GM23338 (cell line): ENCODE data around the gene TNS4. TPM values are rescaled to one million over a fixed set of nuclear protein-coding genes. Genes with fewer than 3 reads are reported as not detected.

ENCODE experiments used
- ATAC-seq: fragments of 200-7000 bp; cut with Tn5 transposase; 3 replicates; pipeline ENCODE4 v1.9.1; 2020
- DNase-seq: peaks from one replicate; pipeline ENCODE4 v3.0.0-alpha.2; 2015; ENCODE audit warnings: low spot score
- H2AFZ ChIP-seq: fragments of 200-600 bp; sonication (generic); 2 replicates; pipeline ENCODE4 v1.8.0; 2016; ENCODE audit warnings: antibody characterized with exemption, mild to moderate bottlenecking, moderate library complexity
- H3F3A ChIP-seq: fragments of 200-600 bp; sonication (generic); replicated peaks from 2 replicates; pipeline ENCODE4 v1.8.0; 2017; ENCODE audit warnings: antibody characterized with exemption, mixed run types, low read depth
- H3K27ac ChIP-seq: fragments of 200-600 bp; sonication (generic); 2 replicates; pipeline ENCODE4 v1.6.1; 2016; ENCODE audit warnings: low read depth
- H3K27me3 ChIP-seq: fragments of 200-600 bp; sonication (generic); 2 replicates; pipeline ENCODE4 v1.8.0; 2016; ENCODE audit warnings: mild to moderate bottlenecking, mixed run types, moderate library complexity; ENCODE audit not compliant: insufficient read depth
- H3K36me3 ChIP-seq: fragments of 200-600 bp; sonication (generic); 2 replicates; pipeline ENCODE4 v1.8.0; 2016; ENCODE audit warnings: mild to moderate bottlenecking; ENCODE audit not compliant: insufficient read depth
- H3K4me1 ChIP-seq: fragments of 200-600 bp; sonication (generic); 2 replicates; pipeline ENCODE4 v1.8.0; 2016; ENCODE audit warnings: mild to moderate bottlenecking, moderate library complexity; ENCODE audit not compliant: insufficient read depth
- H3K4me2 ChIP-seq: fragments of 200-600 bp; sonication (generic); 2 replicates; pipeline ENCODE4 v1.7.1; 2017; ENCODE audit warnings: mixed run types
- H3K4me3 ChIP-seq: fragments of 200-600 bp; sonication (generic); 2 replicates; pipeline ENCODE4 v1.6.1; 2016; ENCODE audit warnings: mixed run types
- H3K79me2 ChIP-seq: fragments of 200-600 bp; sonication (generic); replicated peaks from 2 replicates; pipeline ENCODE4 v1.8.0; 2017; ENCODE audit warnings: mild to moderate bottlenecking; ENCODE audit not compliant: insufficient read depth
- H3K9me2 ChIP-seq: fragments of 200-600 bp; sonication (generic); 2 replicates; pipeline ENCODE4 v1.8.0; 2017; ENCODE audit not compliant: insufficient read depth
- H4K20me1 ChIP-seq: fragments of 200-600 bp; sonication (generic); replicated peaks from 2 replicates; pipeline ENCODE4 v1.8.0; 2017; ENCODE audit warnings: mild to moderate bottlenecking; ENCODE audit not compliant: insufficient read depth
- H3K27ac Mint-ChIP-seq: 2 replicates; pipeline ENCODE4 v1.8.0; 2020; ENCODE audit warnings: inconsistent platforms, mild to moderate bottlenecking, moderate library complexity, mixed read lengths
- H3K27me3 Mint-ChIP-seq: 3 replicates; pipeline ENCODE4 v1.8.0; 2022; ENCODE audit warnings: low read depth, mild to moderate bottlenecking, moderate library complexity, mixed read lengths, inconsistent platforms; ENCODE audit not compliant: insufficient read depth, poor library complexity
- H3K36me3 Mint-ChIP-seq: 3 replicates; pipeline ENCODE4 v1.8.0; 2021; ENCODE audit warnings: low read depth, mild to moderate bottlenecking, inconsistent platforms, moderate library complexity, mixed read lengths
- H3K4me1 Mint-ChIP-seq: 3 replicates; pipeline ENCODE4 v1.8.0; 2020; ENCODE audit warnings: mild to moderate bottlenecking, inconsistent platforms, mixed read lengths
- H3K4me3 Mint-ChIP-seq: 3 replicates; pipeline ENCODE4 v1.8.0; 2021; ENCODE audit warnings: moderate library complexity, mild to moderate bottlenecking, inconsistent platforms, mixed read lengths
- H3K9me3 Mint-ChIP-seq: 3 replicates; pipeline ENCODE4 v1.8.0; 2020; ENCODE audit warnings: moderate library complexity, mild to moderate bottlenecking, inconsistent platforms, mixed read lengths
- CREB1 ChIP-seq: fragments of 250-450 bp; sonication (Bioruptor Pico); IDR thresholded peaks from 2 replicates; pipeline ENCODE4 v1.5.0; 2020; ENCODE audit warnings: low read depth, mild to moderate bottlenecking, moderate library complexity
- JUNB ChIP-seq: IDR thresholded peaks from one replicate; pipeline ENCODE4 v1.6.1; 2016; ENCODE audit warnings: antibody characterized with exemption; ENCODE audit not compliant: unreplicated experiment
- NANOG ChIP-seq: IDR thresholded peaks from 2 replicates; pipeline ENCODE4 v1.6.1; 2016; ENCODE audit warnings: antibody characterized with exemption, borderline replicate concordance
- REST ChIP-seq: IDR thresholded peaks from one replicate; pipeline ENCODE4 v1.6.1; 2018; ENCODE audit warnings: antibody characterized with exemption; ENCODE audit not compliant: unreplicated experiment
- STAT1 ChIP-seq: IDR thresholded peaks from one replicate; pipeline ENCODE4 v1.6.1; 2016; ENCODE audit warnings: antibody characterized with exemption; ENCODE audit not compliant: unreplicated experiment
- ZNF114 ChIP-seq: fragments of 250-450 bp; sonication (Bioruptor Pico); IDR thresholded peaks from 2 replicates; pipeline ENCODE4 v1.5.0; 2020; ENCODE audit warnings: mild to moderate bottlenecking, moderate library complexity
- polyA plus RNA-seq: library from polyadenylated mRNA; unstranded; fragments of >200 nt; fragmentation: Nextera tagmentation; extraction: Ambion mirVana; gene quantifications from 2 replicates; pipeline ENCODE4 v1.2.1, GENCODE V29; 2016
- total RNA-seq: library from RNA; depleted of rRNA; stranded (reverse); fragments of >200 nt; shearing (Covaris generic); gene quantifications from 2 replicates; pipeline ENCODE4 v1.2.3, GENCODE V29; 2014
- TF ChIP-seq, protein P1 (sequence below), 2 experiments: fragments of 200-600 bp in 1 of 2; sonication (generic) in 1 of 2; conservative IDR thresholded peaks; 2 replicates each; pipeline versions ENCODE4 v1.5.1 to v1.6.1; 2016 to 2017; ENCODE audit warnings: antibody characterized with exemption in 2 of 2, low read depth in 2 of 2, mild to moderate bottlenecking in 2 of 2, moderate library complexity in 1 of 2
- TF ChIP-seq, protein P2 (sequence below): fragments of 250-450 bp; sonication (Bioruptor Pico); IDR thresholded peaks from 2 replicates; pipeline ENCODE4 v1.5.0; 2020; ENCODE audit warnings: mild to moderate bottlenecking, moderate library complexity

Gene TNS4
- total and polyA plus RNA-seq, 2 experiments from 2014 or later = 0.31 to 4.9 TPM

DNA sequence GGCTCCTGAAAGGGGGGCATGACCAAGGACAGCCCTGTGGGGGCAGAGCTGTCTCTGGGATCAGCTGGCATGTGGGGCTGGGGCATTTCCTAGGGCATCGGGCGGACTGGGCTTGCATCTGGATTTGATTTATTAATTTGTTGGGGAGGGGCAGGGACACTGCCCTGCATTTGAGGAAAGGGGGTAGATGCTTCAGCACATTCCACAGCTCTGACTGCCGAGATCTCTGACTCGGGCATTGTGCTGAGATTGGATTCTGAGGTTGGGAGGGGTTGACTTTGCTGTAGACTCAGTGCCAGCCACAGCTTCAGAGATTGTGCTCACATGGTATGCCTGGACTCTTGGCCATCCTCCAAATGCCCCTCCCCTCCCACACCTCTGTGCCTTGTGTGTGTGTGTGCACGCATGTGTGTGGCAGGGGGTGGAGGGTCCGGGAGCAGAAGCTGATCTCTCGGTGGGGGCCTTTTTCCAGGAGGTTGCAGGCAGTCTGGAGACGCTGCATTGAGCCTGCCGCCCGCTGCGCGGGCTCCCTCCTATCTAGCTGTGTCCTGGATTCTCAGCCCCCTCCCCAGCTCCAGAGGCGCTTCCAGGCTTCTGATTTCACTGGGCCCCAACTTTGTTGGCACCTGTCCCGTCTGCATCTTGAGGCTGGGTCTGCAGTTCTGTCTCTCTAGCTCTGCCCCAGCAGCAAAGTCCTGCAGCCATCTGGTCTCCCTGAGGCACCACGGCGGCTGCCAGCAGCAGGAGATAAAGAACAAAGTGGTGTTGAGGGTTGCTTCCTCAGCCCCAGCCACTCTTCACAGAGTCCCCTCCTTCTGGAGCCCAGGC lies 43.2 kb downstream of the TNS4 start:
- Histone ChIP-seq H3K27ac (peak overlapping the region; percentile 26; the same call in 1 of the 2 replicates), H3K4me1 (peaks cover 25% of the 10 kb centered on the region), H2AFZ (no peak overlapping the region), H3K79me2 (no peaks in the 10 kb centered on the region), H3K9me2 (no peaks in the 10 kb centered on the region), H3K36me3 (peaks cover under 1% of the 10 kb centered on the region; the same call in 1 of the 2 replicates), H3K4me3 (no peak overlapping the region), H4K20me1 (no peaks in the 10 kb centered on the region), H3K27me3 (no peaks in the 10 kb centered on the region), H3K4me2 (no peak overlapping the region), H3F3A (no peaks in the 10 kb centered on the region)
- TF ChIP-seq, protein P1, sequence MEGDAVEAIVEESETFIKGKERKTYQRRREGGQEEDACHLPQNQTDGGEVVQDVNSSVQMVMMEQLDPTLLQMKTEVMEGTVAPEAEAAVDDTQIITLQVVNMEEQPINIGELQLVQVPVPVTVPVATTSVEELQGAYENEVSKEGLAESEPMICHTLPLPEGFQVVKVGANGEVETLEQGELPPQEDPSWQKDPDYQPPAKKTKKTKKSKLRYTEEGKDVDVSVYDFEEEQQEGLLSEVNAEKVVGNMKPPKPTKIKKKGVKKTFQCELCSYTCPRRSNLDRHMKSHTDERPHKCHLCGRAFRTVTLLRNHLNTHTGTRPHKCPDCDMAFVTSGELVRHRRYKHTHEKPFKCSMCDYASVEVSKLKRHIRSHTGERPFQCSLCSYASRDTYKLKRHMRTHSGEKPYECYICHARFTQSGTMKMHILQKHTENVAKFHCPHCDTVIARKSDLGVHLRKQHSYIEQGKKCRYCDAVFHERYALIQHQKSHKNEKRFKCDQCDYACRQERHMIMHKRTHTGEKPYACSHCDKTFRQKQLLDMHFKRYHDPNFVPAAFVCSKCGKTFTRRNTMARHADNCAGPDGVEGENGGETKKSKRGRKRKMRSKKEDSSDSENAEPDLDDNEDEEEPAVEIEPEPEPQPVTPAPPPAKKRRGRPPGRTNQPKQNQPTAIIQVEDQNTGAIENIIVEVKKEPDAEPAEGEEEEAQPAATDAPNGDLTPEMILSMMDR (conservative IDR thresholded peaks at IDR 0.05; ENCODE audit: low read depth in 2 of 2) = no peak
- TF ChIP-seq REST = no peak
- Mint-ChIP-seq H3K27ac (peak overlapping the region; percentile 92), H3K4me1 (peaks cover 44% of the 10 kb centered on the region), H3K9me3 (no peaks in the 10 kb centered on the region), H3K4me3 (no peak overlapping the region), H3K36me3 (peaks cover 40% of the 10 kb centered on the region), H3K27me3 (peaks cover 21% of the 10 kb centered on the region)
- peak; percentile 20 for ATAC-seq
- no peak for DNase-seq

DNA sequence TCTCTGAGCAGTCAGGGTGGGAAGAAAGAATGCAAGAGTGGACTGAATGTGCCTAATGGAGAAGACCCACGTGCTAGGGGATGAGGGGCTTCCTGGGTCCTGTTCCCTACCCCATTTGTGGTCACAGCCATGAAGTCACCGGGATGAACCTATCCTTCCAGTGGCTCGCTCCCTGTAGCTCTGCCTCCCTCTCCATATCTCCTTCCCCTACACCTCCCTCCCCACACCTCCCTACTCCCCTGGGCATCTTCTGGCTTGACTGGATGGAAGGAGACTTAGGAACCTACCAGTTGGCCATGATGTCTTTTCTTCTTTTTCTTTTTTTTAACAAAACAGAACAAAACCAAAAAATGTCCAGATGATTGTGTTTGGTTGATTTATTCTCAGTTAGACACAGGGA lies 44.1 kb downstream of the TNS4 start:
- Mint-ChIP-seq H3K36me3 (peaks cover 48% of the 10 kb centered on the region), H3K4me1 (peaks cover 36% of the 10 kb centered on the region), H3K27me3 (peaks cover 19% of the 10 kb centered on the region), H3K27ac (no peak overlapping the region), H3K4me3 (no peak overlapping the region; the same call in 2 of the 3 replicates), H3K9me3 (no peaks in the 10 kb centered on the region)
- Histone ChIP-seq H3K4me1 (peaks cover 17% of the 10 kb centered on the region), H3F3A (no peaks in the 10 kb centered on the region), H3K27ac (no peak overlapping the region), H2AFZ (no peak overlapping the region), H3K9me2 (no peaks in the 10 kb centered on the region), H3K36me3 (peaks cover 7% of the 10 kb centered on the region; the same call in 1 of the 2 replicates), H4K20me1 (no peaks in the 10 kb centered on the region), H3K4me3 (no peak overlapping the region), H3K4me2 (no peak overlapping the region), H3K79me2 (no peaks in the 10 kb centered on the region), H3K27me3 (no peaks in the 10 kb centered on the region)
- ATAC-seq (no peak), DNase-seq (no peak)
- no peak for TF ChIP-seq JUNB
- TF ChIP-seq NANOG = no peak
- TF ChIP-seq, protein P2, sequence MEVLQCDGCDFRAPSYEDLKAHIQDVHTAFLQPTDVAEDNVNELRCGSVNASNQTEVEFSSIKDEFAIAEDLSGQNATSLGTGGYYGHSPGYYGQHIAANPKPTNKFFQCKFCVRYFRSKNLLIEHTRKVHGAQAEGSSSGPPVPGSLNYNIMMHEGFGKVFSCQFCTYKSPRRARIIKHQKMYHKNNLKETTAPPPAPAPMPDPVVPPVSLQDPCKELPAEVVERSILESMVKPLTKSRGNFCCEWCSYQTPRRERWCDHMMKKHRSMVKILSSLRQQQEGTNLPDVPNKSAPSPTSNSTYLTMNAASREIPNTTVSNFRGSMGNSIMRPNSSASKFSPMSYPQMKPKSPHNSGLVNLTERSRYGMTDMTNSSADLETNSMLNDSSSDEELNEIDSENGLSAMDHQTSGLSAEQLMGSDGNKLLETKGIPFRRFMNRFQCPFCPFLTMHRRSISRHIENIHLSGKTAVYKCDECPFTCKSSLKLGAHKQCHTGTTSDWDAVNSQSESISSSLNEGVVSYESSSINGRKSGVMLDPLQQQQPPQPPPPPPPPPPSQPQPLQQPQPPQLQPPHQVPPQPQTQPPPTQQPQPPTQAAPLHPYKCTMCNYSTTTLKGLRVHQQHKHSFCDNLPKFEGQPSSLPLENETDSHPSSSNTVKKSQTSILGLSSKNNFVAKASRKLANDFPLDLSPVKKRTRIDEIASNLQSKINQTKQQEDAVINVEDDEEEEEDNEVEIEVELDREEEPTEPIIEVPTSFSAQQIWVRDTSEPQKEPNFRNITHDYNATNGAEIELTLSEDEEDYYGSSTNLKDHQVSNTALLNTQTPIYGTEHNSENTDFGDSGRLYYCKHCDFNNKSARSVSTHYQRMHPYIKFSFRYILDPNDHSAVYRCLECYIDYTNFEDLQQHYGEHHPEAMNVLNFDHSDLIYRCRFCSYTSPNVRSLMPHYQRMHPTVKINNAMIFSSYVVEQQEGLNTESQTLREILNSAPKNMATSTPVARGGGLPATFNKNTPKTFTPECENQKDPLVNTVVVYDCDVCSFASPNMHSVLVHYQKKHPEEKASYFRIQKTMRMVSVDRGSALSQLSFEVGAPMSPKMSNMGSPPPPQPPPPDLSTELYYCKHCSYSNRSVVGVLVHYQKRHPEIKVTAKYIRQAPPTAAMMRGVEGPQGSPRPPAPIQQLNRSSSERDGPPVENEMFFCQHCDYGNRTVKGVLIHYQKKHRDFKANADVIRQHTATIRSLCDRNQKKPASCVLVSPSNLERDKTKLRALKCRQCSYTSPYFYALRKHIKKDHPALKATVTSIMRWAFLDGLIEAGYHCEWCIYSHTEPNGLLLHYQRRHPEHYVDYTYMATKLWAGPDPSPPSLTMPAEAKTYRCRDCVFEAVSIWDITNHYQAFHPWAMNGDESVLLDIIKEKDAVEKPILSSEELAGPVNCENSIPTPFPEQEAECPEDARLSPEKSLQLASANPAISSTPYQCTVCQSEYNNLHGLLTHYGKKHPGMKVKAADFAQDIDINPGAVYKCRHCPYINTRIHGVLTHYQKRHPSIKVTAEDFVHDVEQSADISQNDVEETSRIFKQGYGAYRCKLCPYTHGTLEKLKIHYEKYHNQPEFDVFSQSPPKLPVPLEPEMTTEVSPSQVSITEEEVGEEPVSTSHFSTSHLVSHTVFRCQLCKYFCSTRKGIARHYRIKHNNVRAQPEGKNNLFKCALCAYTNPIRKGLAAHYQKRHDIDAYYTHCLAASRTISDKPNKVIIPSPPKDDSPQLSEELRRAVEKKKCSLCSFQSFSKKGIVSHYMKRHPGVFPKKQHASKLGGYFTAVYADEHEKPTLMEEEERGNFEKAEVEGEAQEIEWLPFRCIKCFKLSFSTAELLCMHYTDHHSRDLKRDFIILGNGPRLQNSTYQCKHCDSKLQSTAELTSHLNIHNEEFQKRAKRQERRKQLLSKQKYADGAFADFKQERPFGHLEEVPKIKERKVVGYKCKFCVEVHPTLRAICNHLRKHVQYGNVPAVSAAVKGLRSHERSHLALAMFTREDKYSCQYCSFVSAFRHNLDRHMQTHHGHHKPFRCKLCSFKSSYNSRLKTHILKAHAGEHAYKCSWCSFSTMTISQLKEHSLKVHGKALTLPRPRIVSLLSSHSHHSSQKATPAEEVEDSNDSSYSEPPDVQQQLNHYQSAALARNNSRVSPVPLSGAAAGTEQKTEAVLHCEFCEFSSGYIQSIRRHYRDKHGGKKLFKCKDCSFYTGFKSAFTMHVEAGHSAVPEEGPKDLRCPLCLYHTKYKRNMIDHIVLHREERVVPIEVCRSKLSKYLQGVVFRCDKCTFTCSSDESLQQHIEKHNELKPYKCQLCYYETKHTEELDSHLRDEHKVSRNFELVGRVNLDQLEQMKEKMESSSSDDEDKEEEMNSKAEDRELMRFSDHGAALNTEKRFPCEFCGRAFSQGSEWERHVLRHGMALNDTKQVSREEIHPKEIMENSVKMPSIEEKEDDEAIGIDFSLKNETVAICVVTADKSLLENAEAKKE (CRISPR knock-in tag) = no peak
- TF ChIP-seq CREB1 = no peak
- TF ChIP-seq ZNF114 = no peak
- no peak for TF ChIP-seq STAT1
